CD4-positive, alpha-beta T cell treated with Interleukin-15 for 1 hour (primary cell): ENCODE data around the gene NRDC.
"Not testable (repeated sequence)": the region's sequence is repeated elsewhere in the genome, so short reads cannot be mapped to it uniquely, and the experiment has no call there.

Experiments used
- DNase-seq: peaks from one replicate; pipeline ENCODE4 v3.0.0-alpha.2; 2020

NRDC gene

GRCh38 chr1:51877434-51878307, 856 bp downstream of the NRDC start:
- DNase-seq = no peak

DNA sequence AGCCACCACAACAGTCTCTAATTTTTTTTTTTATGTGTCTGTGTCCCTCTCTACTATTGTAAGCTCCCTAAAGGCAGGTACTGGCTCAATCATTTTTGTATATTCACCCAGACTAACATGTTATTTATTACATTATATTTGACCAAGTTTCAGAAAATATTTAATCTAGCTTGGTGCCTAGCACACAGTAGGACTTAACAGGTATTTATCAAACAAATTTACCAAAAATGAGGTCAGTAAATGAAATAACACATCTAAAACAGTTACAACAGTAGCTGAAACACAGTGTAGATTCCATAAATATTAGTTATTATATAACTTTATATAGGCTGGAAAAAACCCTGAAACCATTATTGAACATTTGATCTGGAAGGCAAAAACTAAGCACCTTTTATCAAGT, 2.7 kb downstream of the NRDC start:
- no peak for DNase-seq

- no peak for DNase-seq
Measured at GRCh38 chr1:51875291-51875772, 3.2 kb downstream of the NRDC start.

DNA sequence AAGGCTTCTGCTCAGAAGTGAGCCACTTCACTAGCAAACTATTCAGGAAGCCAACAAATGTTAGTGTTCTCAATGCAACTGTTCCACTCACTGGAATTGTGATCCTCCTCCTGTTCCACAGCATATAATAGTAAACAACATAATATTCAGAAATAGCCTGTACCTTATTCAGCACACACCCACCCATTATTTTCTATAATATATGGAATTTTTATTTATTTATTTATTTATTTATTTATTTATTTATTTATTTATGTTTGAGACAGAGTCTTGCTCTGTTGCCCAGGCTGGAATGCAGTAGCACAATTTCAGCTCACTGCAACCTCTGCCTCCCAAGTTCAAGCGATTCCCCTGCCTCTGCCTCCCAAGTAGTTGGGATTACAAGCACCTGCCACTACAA, 5.3 kb downstream of the NRDC start:
- DNase-seq = not testable (repeated sequence)

- no peak for DNase-seq
Measured at GRCh38 chr1:51871351-51871975, 7.1 kb downstream of the NRDC start.

- DNase-seq = no peak
Measured at GRCh38 chr1:51870603-51871350, 7.8 kb downstream of the NRDC start.

DNA sequence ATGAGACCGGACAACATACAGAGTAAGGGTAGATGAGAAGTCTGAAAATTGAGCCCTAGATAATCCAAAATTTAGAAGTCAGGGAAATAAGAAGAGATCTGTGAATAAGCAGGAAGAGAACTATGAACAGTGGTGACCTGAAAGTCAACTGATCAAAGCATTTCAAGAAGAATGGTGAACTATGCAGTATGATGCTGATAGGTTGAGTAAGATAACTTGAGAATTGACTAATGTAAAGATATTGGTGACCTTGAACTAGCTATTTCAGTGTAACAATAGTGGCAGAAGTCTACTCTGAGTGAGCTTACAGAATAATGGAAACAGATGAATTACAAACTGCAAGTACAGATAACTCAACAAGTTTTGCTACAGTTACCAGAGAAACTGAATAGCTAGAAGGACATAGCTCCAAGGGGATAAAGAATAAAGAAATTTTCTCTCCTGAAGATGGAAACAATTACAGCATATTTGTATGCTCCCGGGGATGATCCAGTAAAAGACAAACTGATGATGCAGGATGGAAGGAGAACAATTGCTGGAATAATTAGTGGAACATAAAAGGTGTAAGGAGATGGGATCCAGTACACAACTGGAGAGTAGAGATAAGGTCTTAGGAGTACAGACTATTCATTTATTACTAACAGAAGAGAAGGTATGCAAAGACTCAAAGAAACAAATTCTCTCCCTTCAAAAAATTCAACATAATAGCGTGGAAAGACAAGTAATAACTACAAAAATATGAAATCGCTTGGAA, 10.9 kb downstream of the NRDC start:
- no peak for DNase-seq

DNA sequence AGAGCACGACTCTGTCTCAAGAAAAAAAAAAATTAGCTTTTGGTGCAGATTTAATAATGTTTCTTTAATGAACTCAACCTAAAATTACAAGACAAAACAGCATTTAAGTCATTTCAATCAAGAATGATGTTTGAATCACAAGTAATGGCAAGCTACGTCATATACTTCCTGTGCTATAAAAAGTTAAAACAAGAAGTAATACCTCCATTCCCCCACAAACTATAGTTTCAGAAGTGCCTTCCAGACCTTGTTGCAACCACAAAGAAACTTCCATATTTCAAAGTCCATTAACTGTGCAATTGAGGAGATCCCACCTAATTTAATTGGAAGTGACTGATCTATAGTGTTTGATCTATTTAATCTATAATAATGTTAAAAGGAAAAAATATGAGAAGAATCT, 15.1 kb downstream of the NRDC start:
- DNase-seq = no peak

DNA sequence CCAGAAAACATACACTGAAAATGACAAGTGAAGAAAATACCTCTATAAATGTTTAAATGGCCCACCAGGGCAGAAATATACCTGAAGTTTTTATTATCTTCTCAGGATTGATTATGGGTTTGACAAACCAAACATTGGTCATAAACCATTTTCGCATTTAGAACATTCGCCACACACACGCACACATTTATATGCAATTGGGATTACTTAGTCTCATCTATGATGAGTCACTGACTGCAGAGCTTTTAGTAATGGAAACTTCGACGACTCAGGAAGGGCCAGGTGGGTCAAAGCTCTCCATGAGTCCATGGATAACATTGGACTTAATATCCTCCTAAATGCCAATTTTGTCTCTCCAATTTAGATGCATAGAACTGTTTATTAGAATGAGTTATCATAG, 16.9 kb downstream of the NRDC start:
- DNase-seq = no peak

GRCh38 chr1:51859735-51860134, 18.8 kb downstream of the NRDC start:
- DNase-seq = no peak

GRCh38 chr1:51859333-51859732, 19.2 kb downstream of the NRDC start:
- DNase-seq = no peak

- no peak for DNase-seq
Measured at GRCh38 chr1:51858892-51859291, 19.6 kb downstream of the NRDC start.

DNA sequence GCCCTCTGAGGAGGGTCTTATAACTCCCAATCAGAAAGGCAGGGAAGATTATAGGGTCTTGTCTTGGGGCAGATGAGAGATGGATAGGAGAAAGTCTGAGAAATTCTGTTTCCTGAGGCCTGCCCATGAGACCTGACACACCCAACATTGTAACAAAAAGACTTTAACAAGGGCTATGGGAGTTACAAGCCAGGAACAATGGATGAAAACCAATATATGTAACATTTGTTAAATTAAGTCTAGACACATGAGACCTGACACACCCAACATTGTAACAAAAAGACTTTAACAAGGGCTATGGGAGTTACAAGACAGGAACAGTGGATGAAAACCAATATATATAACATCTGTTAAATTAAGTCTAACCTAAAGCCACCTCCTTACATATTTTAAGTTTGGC, 21.8 kb downstream of the NRDC start:
- no peak for DNase-seq

DNA sequence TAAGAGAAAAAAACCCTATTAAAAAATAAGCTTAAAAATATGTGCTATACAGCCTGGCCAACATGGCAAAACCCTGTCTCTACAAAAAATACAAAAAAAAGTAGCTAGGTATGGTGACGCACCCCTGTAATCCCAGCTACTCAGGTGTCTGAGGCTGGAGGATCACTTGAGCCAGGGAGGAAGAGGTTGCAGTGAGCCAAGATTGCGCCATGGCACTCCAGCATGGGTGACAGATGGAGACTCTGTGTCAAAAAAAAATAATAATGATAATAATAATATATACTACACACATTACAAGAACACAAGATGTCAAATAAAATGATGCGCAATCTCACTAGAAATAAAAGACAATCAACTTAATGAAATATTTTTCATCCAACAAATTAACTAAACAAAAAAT, 22.9 kb downstream of the NRDC start:
- DNase-seq = no peak

DNA sequence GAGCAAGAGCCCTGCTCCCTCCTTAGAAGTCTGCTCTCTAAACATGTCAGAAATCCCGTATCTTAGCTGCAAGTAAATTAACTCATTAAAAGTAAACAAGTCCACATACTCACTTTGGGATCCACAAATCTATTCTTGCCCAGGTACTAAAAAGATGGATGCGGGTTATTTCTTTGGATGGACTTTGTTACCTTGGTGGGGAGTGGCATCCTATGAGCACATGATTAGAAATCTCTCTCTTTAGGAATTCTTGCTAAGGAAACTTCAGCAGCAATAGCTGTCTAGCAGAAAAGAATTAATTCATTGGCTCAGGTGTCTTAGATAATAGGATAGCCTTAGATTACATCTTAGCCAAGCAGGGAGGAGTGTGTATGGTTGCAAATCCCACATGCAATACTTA, 25.2 kb downstream of the NRDC start:
- no peak for DNase-seq

- no peak for DNase-seq
Measured at GRCh38 chr1:51851882-51852396, 26.6 kb downstream of the NRDC start.

DNA sequence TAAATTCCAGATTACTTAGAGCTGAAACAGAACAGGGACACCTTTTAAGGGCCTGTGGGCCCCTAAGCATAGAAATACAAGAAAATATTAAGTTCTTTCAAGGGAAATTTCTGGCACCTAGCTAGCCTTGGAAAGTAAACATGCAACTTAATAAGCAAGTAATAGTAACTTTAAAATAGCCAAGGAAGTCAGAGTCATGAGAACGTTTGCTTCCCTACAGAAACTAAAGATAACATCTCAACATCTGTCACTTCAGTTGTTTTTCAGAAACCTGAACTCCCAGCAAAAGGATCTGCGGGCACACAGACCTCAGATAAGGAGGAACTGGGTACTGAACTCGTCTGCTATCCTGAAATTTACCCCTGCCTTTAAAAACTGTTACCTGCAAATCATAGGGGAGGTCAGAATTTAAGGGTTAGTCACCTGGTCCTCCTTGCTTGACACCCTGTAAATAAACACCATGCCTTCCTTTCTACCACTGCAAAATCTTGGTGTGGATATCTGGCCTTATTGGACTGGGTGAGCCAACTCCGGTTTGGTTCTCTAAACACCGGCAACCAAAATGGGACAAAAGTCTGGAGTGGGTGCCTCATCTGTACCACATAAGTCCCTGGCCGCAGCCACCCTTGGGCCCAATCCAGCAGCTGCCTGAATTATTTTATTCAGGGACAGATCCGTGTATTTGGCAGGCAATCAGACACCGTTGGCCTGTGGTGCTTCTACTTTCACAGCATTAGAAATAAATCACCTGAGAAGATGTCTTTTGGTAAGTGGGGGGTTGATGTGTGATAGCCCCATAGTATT, 27.9 kb downstream of the NRDC start:
- no peak for DNase-seq

DNA sequence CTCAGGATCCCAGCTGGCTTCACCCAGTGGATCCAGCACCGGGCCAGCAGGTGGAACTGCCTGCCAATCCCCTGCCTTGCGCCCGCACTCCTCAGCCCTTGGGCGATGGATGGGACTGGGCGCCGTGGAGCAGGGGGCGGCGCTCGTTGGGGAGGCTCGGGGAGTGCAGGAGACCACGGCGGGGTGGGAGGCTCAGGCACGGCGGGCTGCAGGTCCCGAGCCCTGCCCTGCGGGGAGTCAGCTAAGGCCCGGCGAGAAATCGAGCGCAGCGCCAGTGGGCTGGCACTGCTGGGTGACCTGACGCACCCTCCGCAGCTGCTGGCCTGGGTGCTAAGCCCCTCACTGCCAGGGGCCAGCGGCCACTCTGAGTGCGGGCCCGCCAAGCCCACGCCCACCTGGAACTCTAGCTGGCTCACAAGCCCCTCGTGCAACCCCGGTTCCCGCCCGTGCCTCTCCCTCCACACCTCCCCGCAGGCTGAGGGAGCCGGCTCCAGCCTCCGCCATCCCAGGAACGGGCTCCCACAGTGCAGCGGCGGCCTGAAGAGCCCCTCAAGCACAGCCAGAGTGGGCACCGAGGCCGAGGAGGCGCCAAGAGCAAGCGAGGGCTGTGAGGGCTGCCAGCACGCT, 31.1 kb downstream of the NRDC start:
- no peak for DNase-seq

GRCh38 chr1:51843948-51844347, 34.6 kb downstream of the NRDC start:
- no peak for DNase-seq

- DNase-seq = no peak
Measured at GRCh38 chr1:51842261-51842660, 36.3 kb downstream of the NRDC start.

DNA sequence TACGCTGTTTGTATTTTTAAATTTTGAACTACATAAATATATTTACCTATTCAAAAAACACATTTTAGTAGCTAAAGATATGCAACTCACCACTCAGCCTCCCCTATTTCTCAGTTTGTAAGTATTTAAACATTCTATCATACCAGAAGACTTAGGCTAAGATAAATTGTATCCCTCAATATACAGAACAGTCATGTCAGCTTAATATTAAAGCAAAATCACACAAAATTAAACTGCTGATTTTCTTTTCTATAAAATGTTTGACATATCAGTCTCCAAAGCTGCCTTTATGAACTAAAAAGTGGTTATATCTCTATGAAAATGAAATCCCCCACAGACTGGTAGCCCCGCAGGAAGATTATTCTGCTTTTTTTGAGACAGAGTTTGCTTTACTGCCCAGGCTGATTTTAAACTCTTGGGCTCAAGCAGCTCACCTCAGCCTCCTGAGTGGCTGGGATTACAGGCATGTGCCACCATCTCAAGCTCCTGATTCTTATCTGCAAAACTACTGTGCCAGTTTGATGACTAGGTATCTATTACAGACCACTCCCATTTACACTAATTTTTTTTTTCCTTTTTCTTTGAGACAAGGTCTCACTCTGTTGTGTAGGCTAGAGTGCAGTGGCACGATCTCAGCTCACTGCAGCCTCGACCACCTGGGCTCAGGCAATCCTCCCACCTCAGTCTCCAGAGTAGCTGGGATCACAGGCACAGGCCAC, 37.6 kb downstream of the NRDC start:
- no peak for DNase-seq
